Measurements from ENCODE around the gene DVL3.

Gene DVL3

GRCh38 chr3:184176377-184177330 is 21.5 kb downstream of the DVL3 start:
- DNase-seq (ENCODE audit: low spot score), result no peak
- in situ Hi-C loops (cut with MboI; ENCODE audit: low pct_unique_long_range_greater_than_20kb, low sequenced_read_pairs, unreplicated experiment), result no loop called here
- no peak for TF ChIP-seq CTCF (IDR thresholded peaks at IDR 0.05; ENCODE audit: extremely low read depth, insufficient read depth, missing control alignments)

GRCh38 chr3:184177331-184177731 is 22.2 kb downstream of the DVL3 start:
- in situ Hi-C loops (cut with MboI; ENCODE audit: low pct_unique_long_range_greater_than_20kb, low sequenced_read_pairs, unreplicated experiment), result no loop called here
- no peak for DNase-seq (ENCODE audit: low spot score)

GRCh38 chr3:184177767-184178306 is 22.7 kb downstream of the DVL3 start:
- in situ Hi-C loops (cut with MboI; ENCODE audit: low pct_unique_long_range_greater_than_20kb, low sequenced_read_pairs, unreplicated experiment), result no loop called here
- no peak for TF ChIP-seq CTCF (IDR thresholded peaks at IDR 0.05; ENCODE audit: extremely low read depth, insufficient read depth, missing control alignments)
- no peak for DNase-seq (ENCODE audit: low spot score)

More at GRCh38 chr3:184177331-184177731, 22.2 kb downstream of the DVL3 start:
- no peak for TF ChIP-seq CTCF (IDR thresholded peaks at IDR 0.05; ENCODE audit: extremely low read depth, insufficient read depth, missing control alignments)

- DNase-seq (ENCODE audit: low spot score), result no peak
- no peak for TF ChIP-seq CTCF (IDR thresholded peaks at IDR 0.05; ENCODE audit: extremely low read depth, insufficient read depth, missing control alignments)
- in situ Hi-C loops (cut with MboI; ENCODE audit: low pct_unique_long_range_greater_than_20kb, low sequenced_read_pairs, unreplicated experiment), result no loop called here
These were observed 23.5 kb downstream of the DVL3 start for GRCh38 chr3:184178521-184179138.

- no peak for DNase-seq (ENCODE audit: low spot score)
- in situ Hi-C loops (cut with MboI; ENCODE audit: low pct_unique_long_range_greater_than_20kb, low sequenced_read_pairs, unreplicated experiment), result no loop called here
- no peak for TF ChIP-seq CTCF (IDR thresholded peaks at IDR 0.05; ENCODE audit: extremely low read depth, insufficient read depth, missing control alignments)
These were observed 25.0 kb downstream of the DVL3 start for GRCh38 chr3:184180165-184180564.

GRCh38 chr3:184181596-184181995 is 26.4 kb downstream of the DVL3 start:
- TF ChIP-seq CTCF (IDR thresholded peaks at IDR 0.05; ENCODE audit: extremely low read depth, insufficient read depth, missing control alignments), result no peak
- DNase-seq (ENCODE audit: low spot score), result no peak
- in situ Hi-C loops (cut with MboI; ENCODE audit: low pct_unique_long_range_greater_than_20kb, low sequenced_read_pairs, unreplicated experiment), result no loop called here

Measured in GM13977 (cell line).